ENCODE results near the gene PRSS50.

The PRSS50 gene

DNA sequence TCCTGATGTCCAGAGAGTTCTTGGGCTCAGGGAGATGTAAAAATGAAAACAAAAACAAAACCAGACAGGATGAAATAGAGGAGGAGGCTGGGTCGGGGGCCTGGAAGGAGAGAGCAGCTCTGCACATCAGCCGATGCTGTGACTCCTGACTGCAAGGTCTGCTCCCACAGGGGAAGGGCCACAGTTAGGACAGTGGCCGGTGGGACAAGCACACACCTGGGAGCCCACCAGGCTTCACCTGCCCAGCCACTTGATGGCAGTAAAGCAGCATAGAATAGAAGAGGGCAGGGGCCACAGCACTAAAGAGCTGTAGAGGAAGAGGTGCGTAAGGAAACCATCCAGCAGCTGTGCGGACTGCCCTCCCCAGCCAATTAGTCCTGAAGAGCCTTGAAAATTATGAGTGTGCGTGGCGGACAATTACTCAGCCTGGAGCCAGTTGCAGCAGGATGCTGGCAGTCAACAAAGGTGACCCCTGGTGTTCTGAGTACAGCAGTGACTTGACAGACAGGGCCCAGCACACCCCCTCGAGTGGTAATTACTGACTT is 54.0 kb downstream of the PRSS50 start:
- H3K4me3 ChIP-seq (ENCODE audit: low read depth, low read length): no peak overlapping the region
- DNase-seq (ENCODE audit: low read depth): no peak

DNA sequence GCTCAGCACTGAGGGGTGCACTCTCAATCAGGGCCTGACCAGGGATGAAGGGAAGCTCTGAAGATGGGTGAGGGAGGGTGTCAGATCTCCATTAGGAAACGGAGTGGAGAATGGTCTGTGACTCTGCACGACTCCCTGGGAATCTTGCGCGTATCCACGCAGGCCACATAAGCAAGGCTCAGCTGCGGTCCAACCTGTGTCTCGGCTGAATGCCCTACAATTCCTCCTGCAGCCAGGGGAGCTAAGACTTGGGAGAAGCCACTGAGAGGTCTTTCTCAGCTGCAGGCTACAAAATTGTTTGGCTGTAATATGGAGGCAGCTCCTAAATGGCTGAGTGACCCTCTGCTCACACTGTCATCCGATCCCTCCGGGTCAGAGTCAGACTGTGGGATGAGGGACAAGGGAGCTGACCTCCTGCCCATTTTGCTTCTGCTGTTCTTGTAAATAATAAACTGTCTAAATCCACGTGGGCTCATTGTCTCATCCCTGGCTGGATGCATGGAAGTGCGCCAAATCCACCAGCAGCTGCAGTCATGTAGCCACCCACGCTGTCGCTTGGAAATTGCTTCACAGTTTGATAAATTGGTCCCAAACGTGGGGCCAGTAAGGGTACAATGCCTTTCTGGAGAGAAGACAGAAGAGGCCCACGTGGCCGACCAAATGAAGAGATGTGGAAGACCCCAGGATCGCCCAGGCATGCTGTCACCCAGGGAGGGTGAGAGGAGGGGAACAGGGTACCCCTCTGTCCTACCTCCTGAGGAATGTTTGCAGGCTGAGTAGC is 54.7 kb downstream of the PRSS50 start:
- DNase-seq (ENCODE audit: low read depth): no peak
- no peak overlapping the region for H3K4me3 ChIP-seq (ENCODE audit: low read depth, low read length)
